H9 (cell line): ENCODE measurements around the gene PA2G4. TPM values are rescaled to one million over a fixed set of nuclear protein-coding genes. Genes with fewer than 3 reads are reported as not detected.

Experiments used
- DNase-seq: peaks from one replicate; pipeline ENCODE4 v3.0.0-alpha.2; 2017
- H2AFZ ChIP-seq: one replicate; pipeline ENCODE4 v1.6.1; 2013; ENCODE audit warnings: mild to moderate bottlenecking, low read length, control low read depth, moderate library complexity
- H2AK5ac ChIP-seq: 2 replicates; pipeline ENCODE4 v1.6.1; 2013; ENCODE audit warnings: low read length, control low read depth, mixed read lengths; ENCODE audit not compliant: insufficient read length
- H2BK120ac ChIP-seq: one replicate; pipeline ENCODE4 v1.6.1; 2013; ENCODE audit warnings: low read depth, mild to moderate bottlenecking, low read length, control low read depth, inconsistent platforms; ENCODE audit not compliant: poor library complexity, severe bottlenecking
- H2BK12ac ChIP-seq: 2 replicates; pipeline ENCODE4 v1.6.1; 2013; ENCODE audit warnings: low read length, control low read depth, mixed read lengths, low read depth; ENCODE audit not compliant: insufficient read length
- H2BK15ac ChIP-seq: 2 replicates; pipeline ENCODE4 v1.6.1; 2013; ENCODE audit warnings: low read depth, low read length, control low read depth
- H2BK20ac ChIP-seq: one replicate; pipeline ENCODE4 v1.6.1; 2013; ENCODE audit warnings: low read depth, mild to moderate bottlenecking, low read length, control low read depth, inconsistent platforms; ENCODE audit not compliant: poor library complexity, severe bottlenecking
- H2BK5ac ChIP-seq: 2 replicates; pipeline ENCODE4 v1.6.1; 2013; ENCODE audit warnings: low read length, control low read depth, mixed read lengths; ENCODE audit not compliant: insufficient read length
- H3K14ac ChIP-seq: 2 replicates; pipeline ENCODE4 v1.6.1; 2013; ENCODE audit warnings: low read length, control low read depth; ENCODE audit not compliant: insufficient read depth
- H3K18ac ChIP-seq: 2 replicates; pipeline ENCODE4 v1.6.1; 2013; ENCODE audit warnings: low read depth, mild to moderate bottlenecking, mixed read lengths, low read length, control low read depth; ENCODE audit not compliant: insufficient read length
- H3K23ac ChIP-seq: 2 replicates; pipeline ENCODE4 v1.6.1; 2013; ENCODE audit warnings: low read length, control low read depth, mixed read lengths, low read depth; ENCODE audit not compliant: insufficient read length
- H3K23me2 ChIP-seq: 2 replicates; pipeline ENCODE4 v1.6.1; 2013; ENCODE audit warnings: low read depth, mild to moderate bottlenecking, mixed read lengths, low read length, control low read depth; ENCODE audit not compliant: insufficient read length, poor library complexity, severe bottlenecking
- H3K27ac ChIP-seq: 2 replicates; pipeline ENCODE4 v1.5.1; 2013; ENCODE audit warnings: low read length, control low read depth, mixed read lengths, low read depth; ENCODE audit not compliant: insufficient read length
- H3K27me3 ChIP-seq: 2 replicates; pipeline ENCODE4 v1.6.1; 2013; ENCODE audit warnings: low read length, control low read depth, inconsistent platforms; ENCODE audit not compliant: insufficient read depth
- H3K4ac ChIP-seq: 2 replicates; pipeline ENCODE4 v1.6.1; 2013; ENCODE audit warnings: low read depth, mild to moderate bottlenecking, control low read depth, inconsistent platforms, low read length, moderate library complexity
- H3K4me1 ChIP-seq: 2 replicates; pipeline ENCODE4 v1.6.1; 2013; ENCODE audit warnings: low read length, control low read depth, inconsistent platforms; ENCODE audit not compliant: insufficient read depth
- H3K4me2 ChIP-seq: 2 replicates; pipeline ENCODE4 v1.6.1; 2013; ENCODE audit warnings: low read length, control low read depth, mixed read lengths; ENCODE audit not compliant: insufficient read length, insufficient read depth
- H3K56ac ChIP-seq: 2 replicates; pipeline ENCODE4 v1.6.1; 2013; ENCODE audit warnings: low read depth, mild to moderate bottlenecking, mixed read lengths, low read length, control low read depth; ENCODE audit not compliant: insufficient read length
- H3K79me1 ChIP-seq: 2 replicates; pipeline ENCODE4 v1.6.1; 2013; ENCODE audit warnings: low read depth, mild to moderate bottlenecking, moderate library complexity, low read length, control low read depth, inconsistent platforms; ENCODE audit not compliant: insufficient read depth, poor library complexity, severe bottlenecking
- H3K79me2 ChIP-seq: 2 replicates; pipeline ENCODE4 v1.6.1; 2013; ENCODE audit warnings: low read length, control low read depth, inconsistent platforms; ENCODE audit not compliant: insufficient read depth
- H3K9ac ChIP-seq: 2 replicates; pipeline ENCODE4 v1.6.1; 2013; ENCODE audit warnings: low read length, control low read depth, mixed read lengths; ENCODE audit not compliant: insufficient read length; ENCODE audit errors: extremely low read depth
- H3K9me3 ChIP-seq: one replicate; pipeline ENCODE4 v1.6.1; 2013; ENCODE audit warnings: low read depth, low read length, inconsistent platforms; ENCODE audit not compliant: control insufficient read depth
- H3T11ph ChIP-seq: one replicate; pipeline ENCODE4 v1.6.1; 2013; ENCODE audit warnings: mild to moderate bottlenecking, low read length, control low read depth, inconsistent platforms
- H4K20me1 ChIP-seq: one replicate; pipeline ENCODE4 v1.6.1; 2013; ENCODE audit not compliant: control insufficient read depth, insufficient read length, insufficient read depth
- H4K5ac ChIP-seq: 2 replicates; pipeline ENCODE4 v1.6.1; 2013; ENCODE audit warnings: low read depth, mild to moderate bottlenecking, mixed read lengths, low read length, control low read depth; ENCODE audit not compliant: insufficient read length
- H4K8ac ChIP-seq: replicated peaks from 2 replicates; pipeline ENCODE4 v1.6.1; 2013; ENCODE audit warnings: low read length, control low read depth, mixed read lengths, low read depth; ENCODE audit not compliant: insufficient read length
- H4K91ac ChIP-seq: 2 replicates; pipeline ENCODE4 v1.6.1; 2013; ENCODE audit warnings: low read depth, mild to moderate bottlenecking, moderate library complexity, mixed read lengths, low read length, control low read depth; ENCODE audit not compliant: insufficient read length
- H3K27ac Mint-ChIP-seq, 3 experiments: 2 replicates in 2 of 3; 3 replicates in 1 of 3; pipeline ENCODE4 v1.8.0; 2020 to 2021; ENCODE audit warnings: mixed read lengths in 3 of 3, mild to moderate bottlenecking in 1 of 3, moderate library complexity in 1 of 3
- H3K27me3 Mint-ChIP-seq: 2 replicates; pipeline ENCODE4 v1.8.0; 2021; ENCODE audit warnings: low read depth, mild to moderate bottlenecking, moderate library complexity, mixed read lengths
- H3K36me3 Mint-ChIP-seq, 3 experiments: 2 replicates in 2 of 3; 3 replicates in 1 of 3; pipeline ENCODE4 v1.8.0; 2020 to 2021; ENCODE audit warnings: low read depth in 3 of 3, mixed read lengths in 3 of 3; ENCODE audit not compliant: insufficient read depth in 1 of 3
- H3K4me1 Mint-ChIP-seq, 2 experiments: 2 replicates each; pipeline ENCODE4 v1.8.0; 2020; ENCODE audit warnings: mixed read lengths in 2 of 2
- H3K4me3 Mint-ChIP-seq, 2 experiments: 2 replicates in 1 of 2; 3 replicates in 1 of 2; pipeline ENCODE4 v1.8.0; 2020 to 2021; ENCODE audit warnings: mild to moderate bottlenecking in 2 of 2, mixed read lengths in 2 of 2, moderate library complexity in 1 of 2
- H3K9me3 Mint-ChIP-seq, 2 experiments: 2 replicates in 1 of 2; 3 replicates in 1 of 2; pipeline ENCODE4 v1.8.0; 2020; ENCODE audit warnings: mild to moderate bottlenecking in 2 of 2, mixed read lengths in 2 of 2, moderate library complexity in 1 of 2
- WGBS: extraction: QIAGEN DNeasy Blood & Tissue Kit; methylation state at CpG from one replicate; pipeline ENCODE4 v1.1.7; 2013; ENCODE audit warnings: missing lambda C conversion rate, low lambda C conversion rate, mixed read lengths; ENCODE audit not compliant: insufficient read length; ENCODE audit errors: extremely low coverage; 5-methylcytosine and 5-hydroxymethylcytosine counted together
- total RNA-seq: library from RNA; stranded (reverse); gene quantifications from 2 replicates; pipeline ENCODE4 v1.2.1, GENCODE V29; 2021
- TF ChIP-seq, protein P1 (sequence below): fragments of 200-600 bp; sonication (generic); conservative IDR thresholded peaks from 3 replicates; pipeline ENCODE4 v1.8.0; 2021; ENCODE audit warnings: antibody characterized with exemption, mild to moderate bottlenecking

The PA2G4 gene
- total RNA-seq, 1 experiment from 2014 or later, result 248 TPM

DNA sequence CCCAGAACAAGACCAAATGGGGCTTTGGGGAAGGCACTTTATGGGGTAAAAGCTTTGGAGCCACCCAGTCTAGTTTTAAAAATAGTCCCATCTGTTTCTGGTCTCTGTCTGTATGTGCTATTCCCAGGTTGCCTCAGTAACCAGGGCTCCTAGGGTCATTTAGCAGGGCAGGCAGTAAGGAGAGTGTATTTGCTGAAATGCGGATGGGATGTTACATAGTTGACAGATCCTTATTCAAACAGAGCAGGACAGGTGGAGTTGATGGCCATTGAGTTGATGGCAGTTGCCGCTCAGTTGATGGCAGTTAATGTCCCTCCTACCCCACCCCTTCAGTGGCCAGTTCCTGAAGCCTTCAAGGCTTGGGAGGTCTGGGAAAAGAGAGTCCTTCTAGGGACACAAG, 18.3 kb downstream of the PA2G4 start:
- H3K4me3 Mint-ChIP-seq, result no peak overlapping the region
- no peak overlapping the region for H3K27ac Mint-ChIP-seq

More for the DNA sequence above, 18.3 kb downstream of the PA2G4 start:
- Mint-ChIP-seq H3K36me3 (peaks cover 15 to 31% (median 25%) of the 10 kb centered on the region in 3 experiments), H3K9me3 (peaks cover 0 to 3% of the 10 kb centered on the region in 2 experiments; a peak in 2 of 5 replicates), H3K27me3 (peaks cover 2% of the 10 kb centered on the region; the same call in 1 of the 2 replicates), H3K4me1 (peaks cover 36% of the 10 kb centered on the region in 2 experiments)
- DNase-seq, result no peak
- H3K27me3 ChIP-seq, result no peaks in the 10 kb centered on the region
- H2BK120ac ChIP-seq, result no peak overlapping the region
- no peak overlapping the region for H3K9ac ChIP-seq
- no peak overlapping the region for H2BK20ac ChIP-seq
- WGBS, result no CpG with 5 or more reads among the region's 2 CpGs
- TF ChIP-seq, protein P1, sequence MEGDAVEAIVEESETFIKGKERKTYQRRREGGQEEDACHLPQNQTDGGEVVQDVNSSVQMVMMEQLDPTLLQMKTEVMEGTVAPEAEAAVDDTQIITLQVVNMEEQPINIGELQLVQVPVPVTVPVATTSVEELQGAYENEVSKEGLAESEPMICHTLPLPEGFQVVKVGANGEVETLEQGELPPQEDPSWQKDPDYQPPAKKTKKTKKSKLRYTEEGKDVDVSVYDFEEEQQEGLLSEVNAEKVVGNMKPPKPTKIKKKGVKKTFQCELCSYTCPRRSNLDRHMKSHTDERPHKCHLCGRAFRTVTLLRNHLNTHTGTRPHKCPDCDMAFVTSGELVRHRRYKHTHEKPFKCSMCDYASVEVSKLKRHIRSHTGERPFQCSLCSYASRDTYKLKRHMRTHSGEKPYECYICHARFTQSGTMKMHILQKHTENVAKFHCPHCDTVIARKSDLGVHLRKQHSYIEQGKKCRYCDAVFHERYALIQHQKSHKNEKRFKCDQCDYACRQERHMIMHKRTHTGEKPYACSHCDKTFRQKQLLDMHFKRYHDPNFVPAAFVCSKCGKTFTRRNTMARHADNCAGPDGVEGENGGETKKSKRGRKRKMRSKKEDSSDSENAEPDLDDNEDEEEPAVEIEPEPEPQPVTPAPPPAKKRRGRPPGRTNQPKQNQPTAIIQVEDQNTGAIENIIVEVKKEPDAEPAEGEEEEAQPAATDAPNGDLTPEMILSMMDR, result no peak
- no peak overlapping the region for H4K8ac ChIP-seq
- no peaks in the 10 kb centered on the region; the same call in 1 of the 2 replicates for H3K4me1 ChIP-seq
- H2BK15ac ChIP-seq, result no peak overlapping the region
- H3T11ph ChIP-seq, result no peak overlapping the region
- H3K9me3 ChIP-seq, result no peaks in the 10 kb centered on the region
- H3K79me1 ChIP-seq, result no peaks in the 10 kb centered on the region
- H3K14ac ChIP-seq, result no peak overlapping the region
- no peak overlapping the region for H3K4me2 ChIP-seq
- no peak overlapping the region for H3K56ac ChIP-seq
- H3K23me2 ChIP-seq, result peaks cover 11% of the 10 kb centered on the region
- no peak overlapping the region for H2BK5ac ChIP-seq
- no peaks in the 10 kb centered on the region for H4K20me1 ChIP-seq
- H4K91ac ChIP-seq, result no peak overlapping the region
- H3K4ac ChIP-seq, result no peak overlapping the region
- H3K79me2 ChIP-seq, result no peaks in the 10 kb centered on the region
- H3K27ac ChIP-seq, result no peak overlapping the region
- no peak overlapping the region for H2AFZ ChIP-seq
- H3K18ac ChIP-seq, result no peak overlapping the region
- H4K5ac ChIP-seq, result no peak overlapping the region
- H2BK12ac ChIP-seq, result no peak overlapping the region
- no peak overlapping the region for H3K23ac ChIP-seq
- no peak overlapping the region for H2AK5ac ChIP-seq
